Stomach (tissue), 4 donors: Measurements from ENCODE around the gene GABARAP.

Experiments
- EP300 ChIP-seq: sonication (generic); formaldehyde crosslinking; IDR thresholded peaks from one replicate; pipeline ENCODE4 v1.6.1; 2017; ENCODE audit warnings: antibody characterized with exemption
- POLR2A ChIP-seq, 4 donors: fragments of 450-650 bp; IDR thresholded peaks; one replicate each; pipeline ENCODE4 v1.6.1; 2016; ENCODE audit warnings: antibody characterized with exemption in 4 of 4, control low read depth in 2 of 4, mild to moderate bottlenecking in 1 of 4, moderate library complexity in 1 of 4
- TF ChIP-seq, protein P1 (sequence below), 7 experiments: fragments of 450-650 bp in 4 of 7; fragments of 200-600 bp in 3 of 7; sonication (generic) in 3 of 7; IDR thresholded peaks; one replicate each; pipeline ENCODE4 v1.5.1; 2016 to 2019; ENCODE audit warnings: antibody characterized with exemption in 7 of 7, control low read depth in 2 of 7, mild to moderate bottlenecking in 1 of 7

DNA sequence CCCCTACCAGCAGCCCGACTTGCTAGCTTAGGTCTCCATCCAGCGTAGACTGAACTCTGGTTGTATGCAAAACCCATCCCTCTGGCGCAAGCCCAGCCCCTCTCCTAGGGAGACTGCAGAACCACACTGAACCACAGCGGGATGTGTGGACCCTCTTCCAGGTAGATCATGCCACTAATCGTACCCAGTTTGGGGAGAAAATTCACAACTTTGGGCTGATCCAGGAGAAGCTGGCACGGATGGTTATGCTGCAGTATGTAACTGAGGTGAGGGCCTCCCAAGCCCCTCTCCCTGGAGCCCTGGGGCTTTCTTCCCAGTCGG lies 19.3 kb downstream of the GABARAP start:
- TF ChIP-seq, protein P1, sequence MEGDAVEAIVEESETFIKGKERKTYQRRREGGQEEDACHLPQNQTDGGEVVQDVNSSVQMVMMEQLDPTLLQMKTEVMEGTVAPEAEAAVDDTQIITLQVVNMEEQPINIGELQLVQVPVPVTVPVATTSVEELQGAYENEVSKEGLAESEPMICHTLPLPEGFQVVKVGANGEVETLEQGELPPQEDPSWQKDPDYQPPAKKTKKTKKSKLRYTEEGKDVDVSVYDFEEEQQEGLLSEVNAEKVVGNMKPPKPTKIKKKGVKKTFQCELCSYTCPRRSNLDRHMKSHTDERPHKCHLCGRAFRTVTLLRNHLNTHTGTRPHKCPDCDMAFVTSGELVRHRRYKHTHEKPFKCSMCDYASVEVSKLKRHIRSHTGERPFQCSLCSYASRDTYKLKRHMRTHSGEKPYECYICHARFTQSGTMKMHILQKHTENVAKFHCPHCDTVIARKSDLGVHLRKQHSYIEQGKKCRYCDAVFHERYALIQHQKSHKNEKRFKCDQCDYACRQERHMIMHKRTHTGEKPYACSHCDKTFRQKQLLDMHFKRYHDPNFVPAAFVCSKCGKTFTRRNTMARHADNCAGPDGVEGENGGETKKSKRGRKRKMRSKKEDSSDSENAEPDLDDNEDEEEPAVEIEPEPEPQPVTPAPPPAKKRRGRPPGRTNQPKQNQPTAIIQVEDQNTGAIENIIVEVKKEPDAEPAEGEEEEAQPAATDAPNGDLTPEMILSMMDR (IDR thresholded peaks at IDR 0.05) = no peak
- TF ChIP-seq POLR2A (IDR thresholded peaks at IDR 0.05) (no peak), EP300 (no peak)
